VCaP (cell line): ENCODE measurements around the gene CEP78.

Experiments
- H3K27ac ChIP-seq: fragments of 450-650 bp; 2 replicates; pipeline ENCODE4 v1.5.1; 2017
- CTCF ChIP-seq: fragments of 450-650 bp; conservative IDR thresholded peaks from 2 replicates; pipeline ENCODE4 v1.5.1; 2017; ENCODE audit warnings: mild to moderate bottlenecking, moderate library complexity

CEP78 gene

DNA sequence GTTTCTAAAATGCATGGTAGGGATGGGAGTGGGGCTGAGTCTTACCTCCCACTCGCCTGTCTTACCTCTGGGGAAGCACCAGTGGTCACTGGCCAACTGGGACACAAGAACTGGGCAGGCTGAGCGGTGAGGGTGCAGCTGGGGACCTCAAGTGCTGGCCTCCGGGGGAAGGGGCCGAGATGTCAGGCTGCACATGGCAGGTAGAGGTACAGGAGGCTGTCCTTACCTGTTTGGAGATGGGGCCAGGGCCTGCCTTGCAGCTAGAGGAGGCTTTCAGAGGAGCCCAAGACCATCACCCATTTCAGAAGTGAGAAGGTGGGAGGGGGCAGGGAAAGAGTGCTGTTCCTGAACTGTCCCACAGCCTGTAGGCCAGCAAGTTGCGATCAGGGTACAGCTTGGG is 75.2 kb downstream of the CEP78 start:
- H3K27ac ChIP-seq = peak overlapping the region; percentile 95
- TF ChIP-seq CTCF = no peak

- TF ChIP-seq CTCF = no peak
- H3K27ac ChIP-seq = peak overlapping the region; percentile 95
These were observed 76.1 kb downstream of the CEP78 start for GRCh38 chr9:78311886-78312524.

DNA sequence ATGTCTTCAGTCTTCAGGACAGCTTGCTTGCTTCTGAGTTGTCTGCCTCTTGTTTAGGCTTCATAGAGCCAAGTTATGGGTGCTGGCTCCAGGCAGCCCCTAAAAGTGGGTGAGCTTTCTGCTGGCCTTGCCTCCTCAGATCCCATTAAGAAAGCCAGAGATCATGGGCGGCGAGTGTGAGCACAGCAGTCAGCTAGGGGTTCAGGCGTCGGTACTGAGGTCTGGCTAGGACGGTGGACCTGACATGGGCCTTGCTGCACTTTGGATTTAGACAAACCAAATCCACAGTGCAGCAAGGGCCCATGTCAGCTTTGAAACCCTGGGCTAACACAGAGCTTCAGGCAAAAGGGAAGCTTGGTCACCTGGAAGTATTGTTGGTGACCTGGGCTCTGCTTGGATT is 78.7 kb downstream of the CEP78 start:
- H3K27ac ChIP-seq = peak overlapping the region; percentile 34; the same call in 1 of the 2 replicates
- no peak for TF ChIP-seq CTCF

GRCh38 chr9:78314953-78315870 is 79.3 kb downstream of the CEP78 start:
- TF ChIP-seq CTCF = no peak
- peak overlapping the region; percentile 34; the same call in 1 of the 2 replicates for H3K27ac ChIP-seq

DNA sequence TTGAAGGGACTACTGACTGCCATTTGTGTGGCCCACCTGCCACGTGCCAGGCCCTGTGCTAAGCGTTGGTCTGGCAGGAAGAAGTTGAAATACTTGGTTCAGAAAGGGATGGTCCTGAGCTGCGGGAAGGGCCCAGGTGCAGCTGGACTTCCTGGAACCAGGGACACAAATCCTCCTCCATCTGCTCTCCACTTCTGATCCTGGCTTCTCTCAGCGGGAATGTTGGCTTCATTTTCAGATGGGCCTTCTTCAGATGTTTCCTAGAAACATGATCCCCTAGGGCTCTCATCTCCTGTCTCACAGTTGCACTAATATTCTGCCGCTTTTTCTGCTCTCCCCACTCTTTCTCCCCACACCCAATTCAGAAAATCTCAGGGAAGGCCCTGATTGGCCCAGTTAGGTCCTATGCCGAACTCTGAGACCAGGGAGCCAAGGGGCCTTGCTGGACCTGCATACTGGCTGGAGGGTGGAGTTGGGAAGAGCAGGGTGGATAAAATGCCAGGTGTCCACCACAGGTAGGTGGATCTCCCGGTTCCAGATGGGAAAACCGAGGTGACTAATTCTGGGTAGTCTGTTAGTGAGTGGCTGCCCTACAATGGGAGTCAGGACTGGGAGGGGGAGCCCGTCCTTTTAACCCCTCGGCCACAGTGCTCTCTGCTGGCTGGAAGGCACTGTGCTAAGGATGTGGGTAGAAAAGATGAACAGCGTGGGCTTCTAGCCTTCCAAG is 80.5 kb downstream of the CEP78 start:
- no peak for TF ChIP-seq CTCF
- H3K27ac ChIP-seq = no peak overlapping the region

GRCh38 chr9:78319197-78320029 is 83.5 kb downstream of the CEP78 start:
- H3K27ac ChIP-seq = no peak overlapping the region
- no peak for TF ChIP-seq CTCF
